CD4-positive, alpha-beta T cell treated with Interleukin-2 at 100 ng/mL for 4 hours (primary cell): Measurements from ENCODE around the gene MITF.

ENCODE experiments used
- DNase-seq: peaks from one replicate; pipeline ENCODE4 v3.0.0-alpha.2; 2020; ENCODE audit warnings: low spot score

Gene MITF

GRCh38 chr3:69739204-69740102, at the start of gene MITF:
Gene MITF (plus strand): TSS chr3:69739464. CDS start chr3:69739598, 134 bp downstream.
- peak; percentile 8 for DNase-seq

- DNase-seq = no peak
Observed at GRCh38 chr3:69691860-69692259, 47.4 kb upstream of the MITF start.

GRCh38 chr3:69692761-69693160, 46.5 kb upstream of the MITF start:
- no peak for DNase-seq

- DNase-seq = no peak
Observed at GRCh38 chr3:69695443-69695842, 43.8 kb upstream of the MITF start.

- no peak for DNase-seq
Observed at GRCh38 chr3:69695933-69696332, 43.3 kb upstream of the MITF start.

- DNase-seq = no peak
Observed at GRCh38 chr3:69696367-69696766, 42.9 kb upstream of the MITF start.

GRCh38 chr3:69697381-69697780, 41.9 kb upstream of the MITF start:
- no peak for DNase-seq

- DNase-seq = no peak
Observed at GRCh38 chr3:69698728-69699127, 40.5 kb upstream of the MITF start.

GRCh38 chr3:69699183-69699582, 40.1 kb upstream of the MITF start:
- no peak for DNase-seq

GRCh38 chr3:69700949-69701348, 38.3 kb upstream of the MITF start:
- DNase-seq = no peak

GRCh38 chr3:69710153-69710977, 28.9 kb upstream of the MITF start:
- no peak for DNase-seq

GRCh38 chr3:69712269-69712668, 27.0 kb upstream of the MITF start:
- no peak for DNase-seq

GRCh38 chr3:69712933-69713332, 26.3 kb upstream of the MITF start:
- DNase-seq = no peak

- DNase-seq = no peak
Observed at GRCh38 chr3:69715204-69715603, 24.1 kb upstream of the MITF start.

- no peak for DNase-seq
Observed at GRCh38 chr3:69716119-69716518, 23.1 kb upstream of the MITF start.

- DNase-seq = no peak
Observed at GRCh38 chr3:69718866-69719586, 20.2 kb upstream of the MITF start.

- DNase-seq = no peak
Observed at GRCh38 chr3:69719587-69720122, 19.6 kb upstream of the MITF start.

- no peak for DNase-seq
Observed at GRCh38 chr3:69720824-69721223, 18.4 kb upstream of the MITF start.

GRCh38 chr3:69723389-69723788, 15.9 kb upstream of the MITF start:
- no peak for DNase-seq

- DNase-seq = no peak
Observed at GRCh38 chr3:69724722-69725435, 14.4 kb upstream of the MITF start.

GRCh38 chr3:69725994-69726571, 13.2 kb upstream of the MITF start:
- DNase-seq = no peak
